HS-5 (cell line): ENCODE results near the gene CYP3A4.
"Not testable (repeated sequence)": the region's sequence is repeated elsewhere in the genome, so short reads cannot be mapped to it uniquely, and the experiment has no call there.

Experiments
- DNase-seq: peaks from one replicate; pipeline ENCODE4 v3.0.0-alpha.2; 2012; ENCODE audit warnings: low read depth

CYP3A4 gene

DNA sequence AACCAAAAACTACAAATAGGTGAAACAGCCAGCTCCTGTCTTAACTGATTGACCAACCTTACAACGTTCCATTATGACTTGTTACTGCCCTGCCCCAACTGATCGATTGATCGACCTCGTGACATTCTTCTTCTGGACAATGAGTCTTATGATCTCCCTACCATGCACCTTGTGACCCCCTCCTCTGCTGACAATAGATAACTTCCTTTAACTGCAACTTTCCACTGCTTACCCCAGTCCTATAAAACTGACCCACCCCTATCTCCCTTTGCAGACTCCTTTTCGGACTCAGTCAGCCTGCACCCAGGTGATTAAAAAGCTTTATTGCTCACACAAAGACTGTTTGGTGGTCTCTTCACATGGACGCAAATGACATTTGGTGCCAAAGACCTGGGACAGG lies 60.8 kb downstream of the CYP3A4 start:
- not testable (repeated sequence) for DNase-seq

GRCh38 chr7:99720800-99721595 lies 63.0 kb downstream of the CYP3A4 start:
- no peak for DNase-seq

- no peak for DNase-seq
Observed at GRCh38 chr7:99719996-99720769, 63.8 kb downstream of the CYP3A4 start.

- no peak for DNase-seq
Observed at GRCh38 chr7:99713995-99714570, 69.9 kb downstream of the CYP3A4 start.

DNA sequence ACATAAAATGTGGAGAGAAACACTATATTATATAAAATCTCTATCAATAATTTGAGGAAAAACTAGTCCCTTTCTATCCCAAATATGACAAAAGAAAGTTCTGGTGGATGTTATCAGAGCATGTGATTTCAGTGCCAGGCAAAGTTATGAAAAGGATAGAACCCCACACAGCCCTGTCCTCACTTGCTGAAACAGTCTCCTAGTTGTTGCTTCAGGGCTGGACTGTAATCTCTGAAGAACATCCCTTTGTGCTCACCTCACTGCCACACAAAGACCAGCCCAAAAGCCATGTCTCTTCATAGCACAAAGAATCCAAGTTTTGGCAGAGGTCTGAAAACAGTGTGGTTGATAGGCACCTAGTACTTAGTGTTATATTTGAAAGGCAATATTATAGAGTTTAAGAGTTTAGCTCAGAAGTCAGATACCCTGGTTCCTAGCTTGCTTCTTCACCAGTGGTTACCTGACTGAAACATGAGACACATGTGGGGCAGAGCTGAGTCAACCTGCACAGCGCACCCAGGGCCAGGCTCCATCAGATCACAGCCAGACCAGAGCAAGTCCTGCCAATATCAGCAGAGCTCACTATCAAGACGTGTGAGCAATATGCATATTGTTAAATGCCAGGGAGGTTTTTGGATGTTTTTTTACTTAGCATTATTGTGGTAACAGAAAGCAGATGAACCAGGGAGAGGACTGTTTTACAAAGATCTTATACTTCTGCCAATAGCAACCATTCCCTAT lies 74.0 kb downstream of the CYP3A4 start:
- no peak for DNase-seq

GRCh38 chr7:99709260-99709659 lies 74.7 kb downstream of the CYP3A4 start:
- DNase-seq, result no peak

DNA sequence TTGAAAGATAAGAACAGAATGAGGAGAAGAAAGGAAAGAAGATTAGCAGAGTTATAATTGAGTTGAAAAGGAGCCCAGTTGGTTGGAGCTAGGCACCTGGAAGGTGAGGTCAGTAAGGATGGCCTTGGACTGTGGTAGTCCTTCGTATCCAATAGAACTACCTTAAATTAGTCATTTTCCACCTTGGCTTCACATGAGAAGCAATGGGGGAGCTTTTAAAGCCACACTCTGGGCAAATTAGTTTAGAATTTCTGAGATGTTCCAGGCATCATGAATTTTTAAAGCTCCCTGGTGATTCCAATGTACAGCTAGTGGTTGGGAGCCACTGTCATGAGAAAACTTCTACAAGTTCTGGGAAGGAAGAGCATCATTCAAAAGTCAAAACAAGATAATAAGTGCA lies 76.9 kb downstream of the CYP3A4 start:
- no peak for DNase-seq
